Activated CD8-positive, alpha-beta memory T cell treated with anti-CD3 and anti-CD28 coated beads, Interleukin-2, amount 50 U/mL, for 48 hours (primary cell): Measurements from ENCODE around the gene HPF1.
"Not testable (repeated sequence)": the region's sequence is repeated elsewhere in the genome, so short reads cannot be mapped to it uniquely, and the experiment has no call there.

ENCODE experiments used
- DNase-seq: peaks from one replicate; pipeline ENCODE4 v3.0.0-alpha.2; 2020

HPF1 gene

GRCh38 chr4:169757575-169758184, at the start of gene HPF1:
HPF1 (minus strand) TSS chr4:169757944; CDS start chr4:169757877, 67 bp downstream.
- peak; percentile 96 for DNase-seq

DNA sequence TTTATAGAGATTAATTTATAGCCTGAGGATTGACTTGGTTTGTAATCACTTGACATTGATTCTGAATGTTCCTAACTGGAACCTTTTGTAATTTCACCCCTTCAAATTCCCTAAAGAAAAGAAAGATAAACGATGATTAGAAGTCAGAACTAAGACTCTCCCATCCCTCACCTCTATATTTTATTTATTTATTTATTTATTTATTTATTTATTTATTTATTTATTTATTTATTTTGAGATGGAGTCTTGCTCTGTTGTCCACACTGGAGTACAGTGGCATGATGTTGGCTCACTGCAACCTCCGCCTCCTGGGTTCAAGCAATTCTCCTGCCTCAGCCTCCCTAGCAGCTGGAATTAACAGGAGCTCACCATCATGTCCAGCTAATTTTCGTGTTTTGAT, 49.0 kb upstream of the HPF1 start:
- DNase-seq = not testable (repeated sequence)

GRCh38 chr4:169803413-169803812, 45.7 kb upstream of the HPF1 start:
- DNase-seq = no peak

DNA sequence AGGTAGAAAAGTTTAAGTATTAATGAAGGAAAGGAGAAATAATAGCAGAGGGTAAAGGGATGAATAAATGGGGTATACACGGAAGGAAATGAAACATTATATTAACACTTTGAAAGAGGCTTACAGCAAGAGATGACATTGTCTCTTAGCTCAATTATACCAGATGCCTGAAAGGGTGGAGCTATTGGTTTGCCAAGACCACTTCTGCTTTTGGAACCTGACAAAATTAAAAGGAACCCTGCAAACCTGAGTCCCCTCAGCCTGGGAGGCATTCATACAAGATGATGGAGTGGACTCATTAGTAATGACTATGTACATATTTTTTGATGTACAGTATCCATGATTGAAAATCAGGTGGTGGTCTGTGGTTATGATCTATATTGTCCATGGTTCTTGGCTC, 45.1 kb upstream of the HPF1 start:
- no peak for DNase-seq

GRCh38 chr4:169800541-169800940, 42.8 kb upstream of the HPF1 start:
- DNase-seq = no peak

GRCh38 chr4:169799260-169799659, 41.5 kb upstream of the HPF1 start:
- DNase-seq = no peak

- no peak for DNase-seq
Observed at GRCh38 chr4:169795585-169795984, 37.8 kb upstream of the HPF1 start.

DNA sequence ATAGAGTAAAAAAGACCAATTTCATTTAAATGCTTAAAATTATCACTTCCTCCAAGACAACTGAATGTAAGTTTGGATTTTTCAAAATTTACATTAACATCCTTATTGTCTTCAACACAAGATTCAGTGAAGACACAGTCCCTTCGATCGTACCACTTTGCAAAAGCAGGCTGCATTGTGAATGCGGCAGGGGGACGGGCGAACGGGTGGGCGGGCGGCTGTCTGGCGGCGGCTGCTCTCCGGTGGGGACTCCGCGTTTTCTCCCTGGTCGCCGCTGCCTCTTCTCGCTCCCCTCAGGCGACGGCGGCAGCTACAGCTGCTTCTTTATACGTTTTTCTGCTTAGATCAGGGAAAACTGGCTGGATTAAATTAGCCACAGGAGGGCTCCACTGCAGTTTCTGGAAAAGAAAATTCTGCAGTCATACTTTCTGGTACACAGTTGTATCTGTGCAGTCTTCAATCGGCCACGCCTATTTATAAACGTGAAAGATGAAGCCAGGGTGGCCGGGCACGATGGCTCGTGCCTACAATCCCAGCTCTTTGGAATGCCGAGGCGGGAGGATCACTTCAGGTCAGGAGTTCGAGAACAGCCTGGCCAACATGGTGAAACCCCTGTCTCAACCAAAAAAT, 33.9 kb upstream of the HPF1 start:
- DNase-seq = peak; percentile 55

DNA sequence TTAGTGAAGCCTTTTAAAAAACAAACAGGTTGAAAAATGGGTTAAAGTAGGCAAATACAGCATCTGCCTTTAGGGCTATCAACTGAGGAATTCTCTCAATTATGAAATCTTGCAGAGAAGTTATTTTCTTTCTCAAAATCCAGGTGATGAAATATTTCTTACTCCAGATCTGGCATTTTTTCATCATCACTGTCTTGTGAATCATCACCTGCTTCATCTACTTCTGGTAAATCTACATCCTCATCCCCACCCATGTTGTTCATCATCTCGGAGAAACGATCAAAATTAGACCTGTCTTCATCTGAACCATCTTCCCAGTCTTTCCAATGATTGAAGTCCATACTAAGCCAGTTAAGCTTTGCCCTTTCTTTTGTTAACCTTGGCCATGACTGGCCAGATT, 33.3 kb upstream of the HPF1 start:
- DNase-seq = no peak

- peak; percentile 60 for DNase-seq
Observed at GRCh38 chr4:169774466-169775445, 17.0 kb upstream of the HPF1 start.

GRCh38 chr4:169773889-169774288, 16.1 kb upstream of the HPF1 start:
- no peak for DNase-seq

- not testable (repeated sequence) for DNase-seq
Observed at GRCh38 chr4:169771556-169772080, 13.9 kb upstream of the HPF1 start.

DNA sequence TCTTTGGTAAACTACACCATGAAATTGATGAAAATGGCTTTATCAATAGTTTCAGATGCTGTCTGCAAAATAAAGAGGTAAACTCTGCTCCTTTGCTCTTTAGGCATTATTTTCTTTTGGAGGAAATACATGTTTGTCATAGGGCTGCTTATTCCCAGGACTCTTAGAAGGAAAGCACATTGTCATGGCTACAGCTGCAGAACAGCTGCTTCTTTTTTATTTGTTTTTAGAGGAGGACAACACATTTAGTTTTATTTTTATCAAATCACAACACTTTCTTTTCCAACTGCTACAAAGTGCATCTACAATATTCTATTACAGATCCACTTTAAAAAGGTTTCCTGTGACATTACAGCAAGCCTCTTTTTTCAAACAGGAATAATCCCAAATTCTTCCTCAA, 12.7 kb upstream of the HPF1 start:
- DNase-seq = no peak

GRCh38 chr4:169768385-169768784, 10.6 kb upstream of the HPF1 start:
- DNase-seq = no peak

GRCh38 chr4:169766741-169767140, 9.0 kb upstream of the HPF1 start:
- DNase-seq = no peak

DNA sequence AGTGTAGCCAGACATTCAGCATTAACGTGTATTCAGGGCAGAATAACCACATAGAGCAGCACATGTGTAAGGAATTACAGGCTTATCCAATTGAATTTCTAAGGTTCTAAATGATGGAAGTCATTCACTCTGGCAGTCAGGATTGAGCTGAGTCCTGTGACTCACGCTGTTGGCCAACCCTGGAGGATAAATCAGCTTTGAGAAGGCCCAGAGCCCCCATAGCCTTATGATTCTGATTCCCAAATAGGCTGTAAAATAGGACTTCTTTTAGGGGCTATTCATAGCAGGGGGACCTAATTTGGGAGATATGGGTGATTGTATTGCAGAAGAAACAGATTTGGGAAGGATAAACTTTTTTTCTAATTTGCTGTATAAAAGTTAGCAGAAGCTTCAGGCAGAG, 8.1 kb upstream of the HPF1 start:
- DNase-seq = no peak

GRCh38 chr4:169761846-169762245, 4.1 kb upstream of the HPF1 start:
- DNase-seq = no peak

DNA sequence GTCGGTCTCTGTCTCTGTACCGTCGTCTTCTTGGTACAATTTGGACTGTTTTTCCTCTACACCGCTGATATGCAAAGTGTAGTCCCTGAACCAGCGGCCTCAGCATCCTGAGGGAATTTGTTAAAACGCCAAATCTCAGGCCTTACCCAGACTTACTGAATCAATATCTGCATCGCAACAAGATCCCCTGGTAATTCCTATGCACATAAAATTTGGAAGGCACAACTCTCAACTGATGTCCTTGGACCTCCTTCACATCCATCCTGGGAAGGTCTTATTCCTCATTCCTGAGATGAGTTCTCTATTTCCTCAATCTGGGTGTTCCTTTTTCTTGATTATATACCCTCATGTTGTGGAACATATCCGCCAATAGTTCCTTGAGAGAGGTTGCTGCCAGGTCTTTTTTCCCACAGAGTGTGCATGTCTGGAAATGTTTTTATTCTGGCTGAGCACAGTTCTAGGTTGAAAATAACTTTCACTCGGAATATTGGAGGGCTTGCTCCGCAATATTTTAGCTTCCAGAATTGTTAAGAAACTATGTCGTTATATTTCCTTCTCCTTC, 738 bp upstream of the HPF1 start:
- DNase-seq = no peak

DNA sequence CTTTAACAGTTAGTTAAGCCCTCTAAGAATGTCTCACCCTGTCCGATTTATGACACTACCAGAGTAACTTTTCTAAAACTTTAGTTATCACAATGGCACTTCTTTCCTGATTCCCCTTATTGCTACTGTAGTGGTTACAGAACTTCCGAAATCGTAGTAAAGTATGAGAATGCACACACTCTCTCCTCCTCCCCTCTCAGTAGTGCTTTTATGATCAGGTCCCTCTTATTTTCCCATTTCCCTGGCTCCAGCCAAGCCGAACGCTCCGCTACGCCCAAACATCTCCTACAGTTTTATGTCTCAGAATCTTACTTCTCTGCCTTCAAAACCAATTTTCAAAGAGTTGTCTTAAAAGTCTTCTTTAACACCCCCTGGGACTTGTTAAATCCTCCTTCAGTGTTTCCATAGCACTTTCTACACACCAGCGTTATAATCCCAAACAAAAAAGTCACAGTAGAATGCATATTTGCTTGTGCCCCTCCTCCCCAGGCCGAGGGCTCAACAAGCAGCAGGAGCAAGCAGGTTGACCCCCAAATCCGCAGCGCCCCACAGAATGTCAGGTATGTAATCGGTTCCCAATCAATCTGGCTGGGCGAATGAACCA, 671 bp downstream of the HPF1 start:
- no peak for DNase-seq

GRCh38 chr4:169745291-169745690, 12.5 kb downstream of the HPF1 start:
- DNase-seq = no peak

DNA sequence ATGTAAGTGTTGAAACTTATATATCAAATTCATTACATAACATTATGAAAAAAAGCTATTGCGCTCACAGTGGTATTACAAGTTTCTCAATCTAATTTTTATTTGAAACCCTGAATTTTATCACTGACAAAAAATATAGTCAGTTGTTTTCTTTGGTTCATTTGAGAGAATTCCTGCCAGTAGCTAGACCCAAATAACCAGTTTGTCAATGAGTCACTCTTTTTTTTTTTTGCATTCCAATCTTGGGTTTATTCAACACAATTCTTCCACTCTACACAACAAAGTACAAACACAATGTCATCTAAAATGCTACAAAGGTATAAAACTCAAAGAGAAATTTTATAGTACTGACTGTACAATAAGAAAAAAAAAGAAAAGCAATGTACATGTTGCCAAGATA, 13.1 kb downstream of the HPF1 start:
- DNase-seq = no peak

DNA sequence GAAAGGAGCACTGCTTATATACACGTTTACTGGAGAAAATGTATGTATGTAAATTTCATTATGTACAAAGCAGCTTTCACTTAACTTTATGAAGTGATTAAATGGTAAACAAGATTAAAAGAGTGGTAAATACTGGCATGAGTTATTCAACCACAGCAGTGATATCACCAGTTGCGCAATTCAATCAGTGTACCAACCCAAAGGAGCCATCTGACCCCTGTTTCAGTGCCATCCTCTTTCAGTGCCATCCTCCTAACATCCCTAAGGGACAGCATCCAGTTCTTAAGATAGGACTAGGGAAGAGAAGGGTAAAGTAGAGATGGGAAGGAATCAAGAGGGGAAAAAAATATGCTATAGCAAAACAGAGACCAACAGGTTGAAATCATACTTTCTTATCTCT, 16.2 kb downstream of the HPF1 start:
- DNase-seq = no peak

DNA sequence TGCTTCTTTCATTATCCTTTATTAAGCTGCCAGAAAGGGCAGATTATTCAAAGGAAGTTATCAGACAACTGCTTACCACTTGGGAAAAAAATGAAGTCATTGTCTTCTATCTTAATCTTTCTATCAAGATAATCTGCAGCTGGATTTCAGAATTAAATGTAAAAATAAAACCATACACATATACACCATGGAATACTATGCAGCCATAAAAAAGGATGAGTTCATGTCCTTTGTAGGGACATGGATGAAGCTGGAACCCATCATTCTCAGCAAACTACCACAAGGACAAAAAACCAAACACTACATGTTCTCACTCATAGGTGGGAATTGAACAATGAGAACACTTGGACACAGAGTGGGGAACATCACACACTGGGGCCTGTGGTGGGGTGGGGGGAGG, 19.1 kb downstream of the HPF1 start:
- not testable (repeated sequence) for DNase-seq
